Measurements from ENCODE around the gene ACP4. TPM values are rescaled to one million over a fixed set of nuclear protein-coding genes. Genes with fewer than 3 reads are reported as not detected.
"Not testable (repeated sequence)": the region's sequence is repeated elsewhere in the genome, so short reads cannot be mapped to it uniquely, and the experiment has no call there.

ACP4 gene, protein sequence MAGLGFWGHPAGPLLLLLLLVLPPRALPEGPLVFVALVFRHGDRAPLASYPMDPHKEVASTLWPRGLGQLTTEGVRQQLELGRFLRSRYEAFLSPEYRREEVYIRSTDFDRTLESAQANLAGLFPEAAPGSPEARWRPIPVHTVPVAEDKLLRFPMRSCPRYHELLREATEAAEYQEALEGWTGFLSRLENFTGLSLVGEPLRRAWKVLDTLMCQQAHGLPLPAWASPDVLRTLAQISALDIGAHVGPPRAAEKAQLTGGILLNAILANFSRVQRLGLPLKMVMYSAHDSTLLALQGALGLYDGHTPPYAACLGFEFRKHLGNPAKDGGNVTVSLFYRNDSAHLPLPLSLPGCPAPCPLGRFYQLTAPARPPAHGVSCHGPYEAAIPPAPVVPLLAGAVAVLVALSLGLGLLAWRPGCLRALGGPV
- polyA plus RNA-seq (2013, experiment 1 of 4), result not detected
- not detected for polyA plus RNA-seq (2013, experiment 2 of 4)
- polyA plus RNA-seq (2013, experiment 3 of 4), result not detected
- not detected for polyA plus RNA-seq (2013, experiment 4 of 4)

DNA sequence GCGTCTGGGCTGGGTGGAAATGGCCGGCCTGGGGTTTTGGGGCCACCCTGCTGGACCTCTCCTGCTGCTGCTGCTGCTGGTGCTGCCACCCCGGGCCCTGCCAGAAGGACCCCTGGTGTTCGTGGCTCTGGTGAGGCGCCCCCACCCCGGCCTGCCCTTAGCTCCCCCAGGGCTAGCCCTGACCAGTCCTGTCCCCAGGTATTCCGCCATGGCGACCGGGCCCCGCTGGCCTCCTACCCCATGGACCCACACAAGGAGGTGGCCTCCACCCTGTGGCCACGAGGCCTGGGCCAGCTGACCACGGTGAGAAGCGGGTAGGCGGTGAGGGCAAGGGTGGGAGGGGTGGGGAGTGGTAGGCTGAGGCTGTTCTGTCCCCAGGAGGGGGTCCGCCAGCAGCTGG is at the start of gene ACP4:
Gene ACP4, plus strand, starts transcription at position 20 of the 400 bp plus-strand sequence. Its CDS starts 0 bp downstream, at position 20.
- H3K4me3 ChIP-seq (ENCODE audit: insufficient read depth, low read depth, low read length), result no peak within 1 kb of the TSS
- no peak within 1 kb of the TSS for H3K27ac ChIP-seq (ENCODE audit: insufficient read depth, low read depth, low read length, poor library complexity, severe bottlenecking)
- H3K4me1 ChIP-seq (ENCODE audit: control insufficient read depth, insufficient read depth, low read length), result peaks cover 10% of the 10 kb centered on the region
- 92 to 95% methylated on average over 15 of the region's 15 CpGs for WGBS, 2 experiments
- no peaks in the 10 kb centered on the region for H3K36me3 ChIP-seq (ENCODE audit: control insufficient read depth, insufficient read depth, low read length)
- no peaks in the 10 kb centered on the region for H3K9me3 ChIP-seq (ENCODE audit: control insufficient read depth, low read length)
- no peaks in the 10 kb centered on the region for H3K27me3 ChIP-seq (ENCODE audit: control insufficient read depth, insufficient read depth, low read length, poor library complexity, severe bottlenecking)

DNA sequence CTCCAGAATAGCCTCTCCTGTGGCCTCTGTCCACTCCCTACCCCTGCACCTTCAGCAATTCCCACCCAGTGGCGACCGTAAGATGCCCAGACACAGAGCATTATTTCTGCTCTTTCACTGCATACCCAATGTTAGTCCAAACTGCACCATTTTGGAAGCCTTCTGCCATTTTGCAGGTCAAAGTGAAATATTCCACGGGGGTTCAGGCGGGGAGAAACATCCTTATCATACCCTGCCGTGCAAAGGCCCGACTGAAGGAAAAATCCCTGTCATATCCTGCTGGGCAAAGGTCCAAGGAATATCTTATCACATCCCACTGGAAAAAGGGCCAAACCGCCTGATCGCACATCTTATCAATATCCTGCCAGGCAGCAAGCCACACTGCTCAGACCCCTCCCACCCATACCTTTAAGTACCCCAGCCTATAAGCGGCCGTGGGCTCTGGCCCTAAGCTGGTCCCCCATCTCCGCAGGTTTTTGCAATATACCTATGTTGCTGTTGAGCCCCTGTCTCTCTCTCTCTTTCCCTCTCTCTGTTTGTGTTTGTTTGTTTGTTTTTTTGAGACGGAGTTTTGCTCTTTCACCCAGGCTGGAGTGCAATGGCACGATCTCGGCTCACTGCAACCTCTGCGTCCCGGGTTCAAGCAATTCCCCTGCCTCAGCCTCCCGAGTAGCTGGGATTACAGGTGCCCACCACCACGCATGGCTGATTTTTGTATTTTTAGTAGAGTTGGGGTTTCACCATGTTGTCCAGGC is 48.9 kb upstream of the ACP4 start:
- no peak overlapping the region for H3K4me3 ChIP-seq (ENCODE audit: insufficient read depth, low read depth, low read length)
- no peak overlapping the region for H3K27ac ChIP-seq (ENCODE audit: insufficient read depth, low read depth, low read length, poor library complexity, severe bottlenecking)
- H3K4me1 ChIP-seq (ENCODE audit: control insufficient read depth, insufficient read depth, low read length), result no peaks in the 10 kb centered on the region
- no peaks in the 10 kb centered on the region for H3K36me3 ChIP-seq (ENCODE audit: control insufficient read depth, insufficient read depth, low read length)
- H3K27me3 ChIP-seq (ENCODE audit: control insufficient read depth, insufficient read depth, low read length, poor library complexity, severe bottlenecking), result no peaks in the 10 kb centered on the region
- H3K9me3 ChIP-seq (ENCODE audit: control insufficient read depth, low read length), result peaks cover 3% of the 10 kb centered on the region
- WGBS, 2 experiments, result 78 to 80% methylated on average over 18 of the region's 18 CpGs

DNA sequence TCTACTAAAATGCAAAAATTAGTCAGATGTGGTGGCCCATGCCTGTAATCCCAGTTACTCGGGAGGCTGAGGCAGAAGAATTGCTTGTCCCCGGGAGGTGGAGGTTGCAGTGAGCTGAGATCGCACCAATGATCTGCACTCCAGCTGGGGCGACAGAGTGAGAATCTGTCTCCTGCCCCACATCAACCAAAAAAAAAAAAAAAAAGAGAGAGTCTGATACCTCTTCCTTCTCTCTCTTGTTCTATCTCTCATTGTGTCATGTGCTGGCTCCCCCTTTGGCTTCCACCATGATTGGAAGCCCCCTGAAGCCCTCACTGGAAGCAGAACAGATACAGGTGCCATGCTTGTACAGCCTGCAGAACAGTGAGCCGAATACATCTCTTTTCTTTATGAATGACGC is 46.7 kb upstream of the ACP4 start:
- H3K4me3 ChIP-seq (ENCODE audit: insufficient read depth, low read depth, low read length), result no peak overlapping the region
- no peaks in the 10 kb centered on the region for H3K4me1 ChIP-seq (ENCODE audit: control insufficient read depth, insufficient read depth, low read length)
- H3K27ac ChIP-seq (ENCODE audit: insufficient read depth, low read depth, low read length, poor library complexity, severe bottlenecking), result no peak overlapping the region
- no peaks in the 10 kb centered on the region for H3K27me3 ChIP-seq (ENCODE audit: control insufficient read depth, insufficient read depth, low read length, poor library complexity, severe bottlenecking)
- no peaks in the 10 kb centered on the region for H3K36me3 ChIP-seq (ENCODE audit: control insufficient read depth, insufficient read depth, low read length)
- 83 to 85% methylated on average over 6 of the region's 6 CpGs for WGBS, 2 experiments
- H3K9me3 ChIP-seq (ENCODE audit: control insufficient read depth, low read length), result peaks cover 3% of the 10 kb centered on the region

DNA sequence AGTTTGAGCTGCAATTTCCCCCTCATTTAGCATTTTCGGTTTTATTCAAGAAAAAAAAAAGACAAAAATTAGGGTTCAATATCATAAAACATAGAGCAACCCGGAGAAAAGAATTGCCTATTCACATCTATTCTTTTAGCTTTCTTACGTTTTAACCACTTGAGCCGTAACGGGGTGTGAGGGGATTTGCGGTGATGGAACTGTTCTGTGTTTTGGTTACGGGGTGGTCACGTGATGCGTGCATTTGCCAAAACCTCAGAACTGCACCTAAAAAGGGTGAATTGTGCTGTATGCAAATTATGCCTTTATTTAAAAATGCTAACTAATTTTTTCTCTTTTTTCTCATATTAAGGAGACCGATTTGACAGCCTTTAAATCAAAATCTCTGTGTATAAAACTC is 45.0 kb upstream of the ACP4 start:
- no peak overlapping the region for H3K4me3 ChIP-seq (ENCODE audit: insufficient read depth, low read depth, low read length)
- 76 to 77% methylated on average over 10 of the region's 10 CpGs for WGBS, 2 experiments
- H3K36me3 ChIP-seq (ENCODE audit: control insufficient read depth, insufficient read depth, low read length), result no peaks in the 10 kb centered on the region
- no peaks in the 10 kb centered on the region for H3K4me1 ChIP-seq (ENCODE audit: control insufficient read depth, insufficient read depth, low read length)
- H3K27me3 ChIP-seq (ENCODE audit: control insufficient read depth, insufficient read depth, low read length, poor library complexity, severe bottlenecking), result no peaks in the 10 kb centered on the region
- H3K9me3 ChIP-seq (ENCODE audit: control insufficient read depth, low read length), result peaks cover under 1% of the 10 kb centered on the region
- no peak overlapping the region for H3K27ac ChIP-seq (ENCODE audit: insufficient read depth, low read depth, low read length, poor library complexity, severe bottlenecking)

DNA sequence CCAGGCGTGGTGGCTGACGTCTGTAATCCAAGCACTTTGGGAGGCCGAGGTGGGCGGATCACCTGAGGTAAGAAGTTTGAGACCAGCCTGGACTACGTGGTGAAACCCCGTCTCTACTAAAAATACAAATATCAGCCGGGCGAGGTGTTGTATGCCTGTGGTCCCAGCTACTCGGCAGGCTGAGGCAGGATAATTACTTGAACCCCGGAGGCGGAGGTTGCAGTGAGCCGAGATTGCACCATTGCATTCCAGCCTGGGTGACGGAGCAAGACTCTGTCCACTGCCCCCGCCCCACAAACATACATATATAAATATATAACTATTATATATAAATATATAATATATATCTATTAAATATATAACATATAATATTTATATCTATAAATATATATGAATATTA is 43.1 kb upstream of the ACP4 start:
- H3K9me3 ChIP-seq (ENCODE audit: control insufficient read depth, low read length); H3K27ac ChIP-seq (ENCODE audit: insufficient read depth, low read depth, low read length, poor library complexity, severe bottlenecking); H3K4me3 ChIP-seq (ENCODE audit: insufficient read depth, low read depth, low read length); H3K27me3 ChIP-seq (ENCODE audit: control insufficient read depth, insufficient read depth, low read length, poor library complexity, severe bottlenecking); H3K4me1 ChIP-seq (ENCODE audit: control insufficient read depth, insufficient read depth, low read length); H3K36me3 ChIP-seq (ENCODE audit: control insufficient read depth, insufficient read depth, low read length): not testable (repeated sequence)
- 91 to 93% methylated on average over 12 of the region's 14 CpGs for WGBS, 2 experiments

DNA sequence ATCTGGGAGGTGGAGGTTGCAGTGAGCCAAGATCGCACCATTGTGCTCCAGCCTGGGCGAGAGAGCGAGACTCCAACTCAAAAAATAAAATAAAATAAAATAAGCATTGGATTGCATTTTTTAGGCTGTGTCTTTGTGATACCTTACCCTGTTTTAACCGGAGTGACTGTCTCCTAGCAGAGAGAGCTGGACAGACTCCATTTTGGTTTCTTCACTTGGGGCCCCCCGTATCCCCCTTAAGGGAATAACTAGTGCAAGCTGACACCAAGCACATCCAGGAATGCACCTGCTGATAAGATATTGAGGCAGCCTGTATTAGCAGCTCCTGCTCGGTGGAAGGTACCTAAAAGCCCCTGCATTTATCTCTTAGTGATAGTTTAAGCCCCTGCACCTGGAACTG is 40.7 kb upstream of the ACP4 start:
- Histone ChIP-seq H3K36me3 (ENCODE audit: control insufficient read depth, insufficient read depth, low read length) (no peaks in the 10 kb centered on the region), H3K4me1 (ENCODE audit: control insufficient read depth, insufficient read depth, low read length) (no peaks in the 10 kb centered on the region), H3K27me3 (ENCODE audit: control insufficient read depth, insufficient read depth, low read length, poor library complexity, severe bottlenecking) (no peaks in the 10 kb centered on the region), H3K4me3 (ENCODE audit: insufficient read depth, low read depth, low read length) (no peak overlapping the region), H3K27ac (ENCODE audit: insufficient read depth, low read depth, low read length, poor library complexity, severe bottlenecking) (no peak overlapping the region), H3K9me3 (ENCODE audit: control insufficient read depth, low read length) (no peaks in the 10 kb centered on the region)
- WGBS, 2 experiments, result 85 to 87% methylated on average over 4 to 6 of the region's 6 CpGs

DNA sequence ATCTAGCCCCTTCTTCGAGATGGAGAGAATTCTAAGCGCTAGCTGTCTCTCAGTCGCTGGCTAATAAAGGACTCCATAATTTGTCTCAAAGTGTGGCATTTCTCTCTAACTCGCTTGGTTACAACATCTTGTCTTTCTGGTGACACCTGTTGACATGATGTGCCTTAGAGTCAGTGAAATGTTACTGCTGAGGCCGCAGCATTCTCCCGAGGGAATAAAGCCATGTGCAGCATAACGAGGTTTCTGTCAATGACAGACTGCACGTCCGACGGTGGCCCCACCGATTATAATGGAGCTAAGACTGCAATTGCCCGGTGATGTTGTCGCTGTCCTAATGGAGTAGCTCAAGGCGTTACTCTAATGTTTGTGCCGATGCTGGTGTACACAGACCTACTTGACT is 40.2 kb upstream of the ACP4 start:
- 87 to 88% methylated on average over 15 of the region's 15 CpGs for WGBS, 2 experiments
- H3K27me3 ChIP-seq (ENCODE audit: control insufficient read depth, insufficient read depth, low read length, poor library complexity, severe bottlenecking), result no peaks in the 10 kb centered on the region

DNA sequence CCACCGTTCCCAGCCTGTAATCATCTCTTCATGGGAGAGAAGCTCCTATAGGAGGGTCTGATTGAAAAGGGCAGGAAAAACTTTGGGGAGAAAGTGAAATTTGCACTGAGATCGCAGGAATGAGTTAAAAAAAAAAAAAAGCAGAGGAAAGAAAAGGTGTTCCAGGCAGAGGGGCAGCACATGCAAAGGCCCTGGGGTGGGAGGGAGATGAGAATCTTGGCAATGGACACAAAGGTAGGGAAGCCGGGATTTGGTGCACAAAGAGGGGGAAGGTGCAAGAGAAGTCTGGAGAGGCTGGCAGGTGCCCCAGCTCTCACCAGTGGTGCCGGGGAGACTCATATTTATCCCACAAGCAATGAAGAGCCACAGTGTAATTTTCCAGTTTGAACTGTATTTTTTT is 36.3 kb upstream of the ACP4 start:
- Histone ChIP-seq H3K4me1 (ENCODE audit: control insufficient read depth, insufficient read depth, low read length) (no peaks in the 10 kb centered on the region), H3K9me3 (ENCODE audit: control insufficient read depth, low read length) (no peaks in the 10 kb centered on the region), H3K27ac (ENCODE audit: insufficient read depth, low read depth, low read length, poor library complexity, severe bottlenecking) (no peak overlapping the region), H3K27me3 (ENCODE audit: control insufficient read depth, insufficient read depth, low read length, poor library complexity, severe bottlenecking) (no peaks in the 10 kb centered on the region), H3K36me3 (ENCODE audit: control insufficient read depth, insufficient read depth, low read length) (no peaks in the 10 kb centered on the region), H3K4me3 (ENCODE audit: insufficient read depth, low read depth, low read length) (no peak overlapping the region)
- WGBS, 2 experiments, result 82 to 93% methylated on average over 4 of the region's 4 CpGs

More for the DNA sequence above, 40.2 kb upstream of the ACP4 start:
- Histone ChIP-seq H3K9me3 (ENCODE audit: control insufficient read depth, low read length) (no peaks in the 10 kb centered on the region), H3K27ac (ENCODE audit: insufficient read depth, low read depth, low read length, poor library complexity, severe bottlenecking) (no peak overlapping the region), H3K4me1 (ENCODE audit: control insufficient read depth, insufficient read depth, low read length) (no peaks in the 10 kb centered on the region), H3K36me3 (ENCODE audit: control insufficient read depth, insufficient read depth, low read length) (no peaks in the 10 kb centered on the region), H3K4me3 (ENCODE audit: insufficient read depth, low read depth, low read length) (no peak overlapping the region)

DNA sequence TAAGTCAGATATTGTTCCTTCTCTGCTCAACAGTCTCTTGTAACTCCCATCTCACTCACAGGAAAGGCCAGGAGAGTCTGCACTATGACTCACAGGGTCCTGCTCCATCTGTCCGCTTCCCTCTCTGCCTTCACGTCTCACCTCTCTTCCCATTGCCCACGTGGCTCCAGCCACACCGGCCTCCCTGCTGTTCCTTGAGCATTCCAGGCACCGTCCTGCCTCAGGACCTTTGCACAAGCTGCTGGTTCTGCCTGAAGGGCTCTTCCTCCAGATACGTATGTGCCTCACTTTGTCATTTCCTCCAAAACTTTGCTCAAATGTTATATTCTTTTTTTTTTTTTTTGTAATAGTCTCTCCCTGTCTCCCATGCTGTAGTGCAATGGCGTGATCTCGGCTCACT is 34.0 kb upstream of the ACP4 start:
- H3K9me3 ChIP-seq (ENCODE audit: control insufficient read depth, low read length); H3K4me3 ChIP-seq (ENCODE audit: insufficient read depth, low read depth, low read length); H3K4me1 ChIP-seq (ENCODE audit: control insufficient read depth, insufficient read depth, low read length); H3K27ac ChIP-seq (ENCODE audit: insufficient read depth, low read depth, low read length, poor library complexity, severe bottlenecking); H3K36me3 ChIP-seq (ENCODE audit: control insufficient read depth, insufficient read depth, low read length); H3K27me3 ChIP-seq (ENCODE audit: control insufficient read depth, insufficient read depth, low read length, poor library complexity, severe bottlenecking): not testable (repeated sequence)
- WGBS, 2 experiments, result 65 to 67% methylated on average over 8 of the region's 8 CpGs

DNA sequence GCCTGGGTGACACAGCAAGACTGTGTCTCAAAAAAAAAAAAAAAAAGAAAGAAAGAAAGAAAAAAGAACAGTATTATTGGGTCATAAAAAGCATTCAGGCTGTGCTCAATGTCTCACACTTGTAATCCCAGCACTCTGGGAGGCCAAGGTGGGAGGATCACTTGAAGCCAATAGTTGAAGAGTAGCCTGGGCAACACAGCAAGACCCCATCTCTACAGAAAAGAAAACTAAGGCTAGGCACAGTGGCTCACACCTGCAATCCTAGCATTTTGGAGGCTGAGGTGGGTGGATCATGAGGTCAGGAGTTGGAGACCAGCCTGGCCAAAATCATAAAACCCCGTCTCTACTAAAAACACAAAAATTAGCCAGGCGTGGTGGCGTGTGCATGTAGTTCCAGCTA is 32.6 kb upstream of the ACP4 start:
- not testable (repeated sequence) for H3K27me3 ChIP-seq (ENCODE audit: control insufficient read depth, insufficient read depth, low read length, poor library complexity, severe bottlenecking)

More for the DNA sequence above, 32.6 kb upstream of the ACP4 start:
- H3K36me3 ChIP-seq (ENCODE audit: control insufficient read depth, insufficient read depth, low read length); H3K4me3 ChIP-seq (ENCODE audit: insufficient read depth, low read depth, low read length); H3K27ac ChIP-seq (ENCODE audit: insufficient read depth, low read depth, low read length, poor library complexity, severe bottlenecking); H3K9me3 ChIP-seq (ENCODE audit: control insufficient read depth, low read length); H3K4me1 ChIP-seq (ENCODE audit: control insufficient read depth, insufficient read depth, low read length): not testable (repeated sequence)
- 86 to 95% methylated on average over 3 of the region's 3 CpGs for WGBS, 2 experiments
